IMR-90 (cell line): Measurements from ENCODE around the gene DACH1. TPM values are rescaled to one million over a fixed set of nuclear protein-coding genes. Genes with fewer than 3 reads are reported as not detected.

Source experiments
- ATAC-seq: fragments of 200-7000 bp; cut with Tn5 transposase; 2 replicates; pipeline ENCODE4 v1.9.1; 2020; ENCODE audit warnings: low read depth, mild to moderate bottlenecking, moderate library complexity
- BruUV-seq: library from RNA; stranded (reverse); fragments of 400-500 nt; replicated peaks from 2 replicates; lab custom pipeline; 2021; lab: Mats Ljungman, UMichigan
- CTCF ChIA-PET: fragments of 300-600 bp; formaldehyde crosslinking; extraction: SDS; loops from one replicate; lab custom pipeline; 2021; ENCODE audit warnings: antibody characterized with exemption; lab: Yijun Ruan, JAX
- POLR2A ChIA-PET: fragments of 300-600 bp; sonication (Branson Sonifier 250); formaldehyde crosslinking; loops from one replicate; lab custom pipeline; 2022; ENCODE audit warnings: antibody characterized with exemption; ENCODE audit not compliant: unreplicated experiment; lab: Charles Lee
- DNase-seq: peaks from one replicate; pipeline ENCODE4 v3.0.0; 2013
- H2AFZ ChIP-seq: replicated peaks from 2 replicates; pipeline ENCODE3; 2013; ENCODE audit warnings: low read length, mild to moderate bottlenecking; ENCODE audit not compliant: poor library complexity
- H2AK5ac ChIP-seq: 2 replicates; pipeline ENCODE4 v1.6.1; 2013; ENCODE audit warnings: low read depth, low read length, inconsistent platforms
- H2AK9ac ChIP-seq: replicated peaks from 2 replicates; pipeline ENCODE3; 2013; ENCODE audit warnings: mild to moderate bottlenecking, low read depth, low read length, moderate library complexity; ENCODE audit not compliant: poor library complexity
- H2BK120ac ChIP-seq: 2 replicates; pipeline ENCODE4 v1.6.1; 2013; ENCODE audit warnings: low read depth, low read length, inconsistent platforms
- H2BK15ac ChIP-seq: 3 replicates; pipeline ENCODE4 v1.6.1; 2013; ENCODE audit warnings: low read depth, low read length, inconsistent platforms
- H2BK20ac ChIP-seq: 2 replicates; pipeline ENCODE4 v1.6.1; 2013; ENCODE audit warnings: low read depth, mild to moderate bottlenecking, inconsistent platforms, low read length, moderate library complexity
- H2BK5ac ChIP-seq: 2 replicates; pipeline ENCODE4 v1.6.1; 2013; ENCODE audit warnings: mild to moderate bottlenecking, low read depth, low read length, inconsistent platforms; ENCODE audit not compliant: poor library complexity, severe bottlenecking
- H3K14ac ChIP-seq: replicated peaks from 2 replicates; pipeline ENCODE4 v1.6.1; 2013; ENCODE audit warnings: low read depth, low read length, inconsistent platforms
- H3K18ac ChIP-seq: 2 replicates; pipeline ENCODE4 v1.6.1; 2013; ENCODE audit warnings: low read depth, low read length, control low read depth
- H3K23ac ChIP-seq: 2 replicates; pipeline ENCODE4 v1.6.1; 2013; ENCODE audit warnings: low read depth, low read length, inconsistent platforms
- H3K27ac ChIP-seq: 2 replicates; pipeline ENCODE4 v1.5.1; 2013; ENCODE audit warnings: mild to moderate bottlenecking, control low read depth, low read length; ENCODE audit not compliant: insufficient read depth
- H3K27me3 ChIP-seq: 2 replicates; pipeline ENCODE4 v1.6.1; 2013; ENCODE audit warnings: low read length; ENCODE audit not compliant: control insufficient read depth, insufficient read depth
- H3K36me3 ChIP-seq: 2 replicates; pipeline ENCODE4 v1.6.1; 2013; ENCODE audit warnings: low read length, mixed read lengths; ENCODE audit not compliant: control insufficient read depth, insufficient read depth
- H3K4ac ChIP-seq: 2 replicates; pipeline ENCODE4 v1.6.1; 2013; ENCODE audit warnings: low read depth, low read length, inconsistent platforms
- H3K4me1 ChIP-seq: 2 replicates; pipeline ENCODE4 v1.6.1; 2013; ENCODE audit warnings: low read length, mixed read lengths; ENCODE audit not compliant: control insufficient read depth, insufficient read depth
- H3K4me2 ChIP-seq: 2 replicates; pipeline ENCODE4 v1.6.1; 2013; ENCODE audit warnings: low read depth, mild to moderate bottlenecking, control low read depth, low read length, moderate library complexity
- H3K4me3 ChIP-seq: 2 replicates; pipeline ENCODE4 v1.5.1; 2013; ENCODE audit warnings: low read depth, mild to moderate bottlenecking, control low read depth, low read length, moderate library complexity; ENCODE audit not compliant: insufficient read depth
- H3K56ac ChIP-seq: 2 replicates; pipeline ENCODE4 v1.6.1; 2013; ENCODE audit warnings: low read length, inconsistent platforms; ENCODE audit not compliant: insufficient read depth; ENCODE audit errors: extremely low read depth
- H3K79me1 ChIP-seq, 2 experiments: 2 replicates each; pipeline ENCODE4 v1.6.1; 2013; ENCODE audit warnings: low read length in 2 of 2, inconsistent platforms in 1 of 2, low read depth in 1 of 2
- H3K9ac ChIP-seq: 2 replicates; pipeline ENCODE4 v1.6.1; 2013; ENCODE audit warnings: low read depth, low read length, control low read depth
- H3K9me1 ChIP-seq: 2 replicates; pipeline ENCODE4 v1.6.1; 2013; ENCODE audit warnings: low read length, inconsistent platforms; ENCODE audit not compliant: insufficient read depth
- H3K9me3 ChIP-seq: 2 replicates; pipeline ENCODE4 v1.6.1; 2013; ENCODE audit warnings: low read length; ENCODE audit not compliant: control insufficient read depth, insufficient read depth
- H4K20me1 ChIP-seq: 2 replicates; pipeline ENCODE4 v1.6.1; 2013; ENCODE audit warnings: low read length, inconsistent platforms; ENCODE audit not compliant: insufficient read depth
- H4K5ac ChIP-seq: 2 replicates; pipeline ENCODE4 v1.6.1; 2013; ENCODE audit warnings: mild to moderate bottlenecking, low read depth, low read length, control low read depth
- H4K8ac ChIP-seq, 2 experiments: 2 replicates each; pipeline ENCODE4 v1.6.1; 2013; ENCODE audit warnings: low read depth in 2 of 2, low read length in 2 of 2, control low read depth in 1 of 2, inconsistent platforms in 1 of 2
- H4K91ac ChIP-seq: 2 replicates; pipeline ENCODE4 v1.6.1; 2013; ENCODE audit warnings: low read depth, low read length, inconsistent platforms; ENCODE audit not compliant: insufficient read depth
- CEBPB ChIP-seq: IDR thresholded peaks from 2 replicates; pipeline ENCODE4 v1.6.1; 2012; ENCODE audit warnings: low read depth, low read length, improper control_type of control experiment
- CHD1 ChIP-seq: IDR thresholded peaks from 2 replicates; pipeline ENCODE4 v1.6.1; 2012; ENCODE audit warnings: low read depth, low read length, improper control_type of control experiment
- ELK1 ChIP-seq: fragments of 150-350 bp; IDR thresholded peaks from 2 replicates; pipeline ENCODE4 v1.6.1; 2016; ENCODE audit warnings: low read depth, mild to moderate bottlenecking, low read length, moderate library complexity, borderline replicate concordance
- MAFK ChIP-seq: IDR thresholded peaks from 2 replicates; pipeline ENCODE4 v1.6.1; 2012; ENCODE audit warnings: low read depth, low read length, improper control_type of control experiment
- MXI1 ChIP-seq: IDR thresholded peaks from 2 replicates; pipeline ENCODE4 v1.6.1; 2012; ENCODE audit warnings: low read depth, mild to moderate bottlenecking, low read length, moderate library complexity, borderline replicate concordance
- NFE2L2 ChIP-seq: fragments of 150-350 bp; IDR thresholded peaks from 2 replicates; pipeline ENCODE4 v1.6.1; 2016; ENCODE audit warnings: low read depth, mild to moderate bottlenecking, low read length
- POLR2A ChIP-seq: IDR thresholded peaks from 2 replicates; pipeline ENCODE4 v1.6.1; 2012; ENCODE audit warnings: mild to moderate bottlenecking, low read depth, low read length
- RAD21 ChIP-seq: IDR thresholded peaks from 2 replicates; pipeline ENCODE4 v1.6.1; 2012; ENCODE audit warnings: low read length, improper control_type of control experiment
- RFX5 ChIP-seq: IDR thresholded peaks from 2 replicates; pipeline ENCODE4 v1.8.0; 2012; ENCODE audit warnings: low read depth, mild to moderate bottlenecking, low read length, moderate library complexity
- SMC3 ChIP-seq: fragments of 150-350 bp; IDR thresholded peaks from 2 replicates; pipeline ENCODE4 v1.6.1; 2016; ENCODE audit warnings: low read depth, mild to moderate bottlenecking, antibody characterized with exemption, low read length, moderate library complexity
- USF2 ChIP-seq: fragments of 150-350 bp; IDR thresholded peaks from 2 replicates; pipeline ENCODE4 v1.6.1; 2017; ENCODE audit warnings: mild to moderate bottlenecking, antibody characterized with exemption, low read length, low read depth
- WGBS, 2 experiments: methylation state at CpG; one replicate each; pipeline versions ENCODE4 v1.1.5 to v1.1.7; 2013; ENCODE audit warnings: missing lambda C conversion rate in 2 of 2; ENCODE audit not compliant: insufficient read length in 1 of 2; ENCODE audit errors: extremely low coverage in 2 of 2; 5-methylcytosine and 5-hydroxymethylcytosine counted together
- dilution Hi-C: fragments of 300-500 bp; cut with HindIII; formaldehyde crosslinking; loops from one replicate; pipeline ENCODE4 v1.14.3; 2018; ENCODE audit warnings: low sequenced_read_pairs; ENCODE audit not compliant: unreplicated experiment
- in situ Hi-C: fragments of 300-500 bp; cut with MboI; formaldehyde crosslinking; loops from 3 replicates; pipeline ENCODE4 v1.14.3; 2019; ENCODE audit warnings: low sequenced_read_pairs, inconsistent platforms, mixed read lengths
- intact Hi-C: fragments of 100-400 bp; cut with micrococcal nuclease; formaldehyde crosslinking; loops from 2 replicates; pipeline ENCODE4 v1.10.0; 2022
- polyA plus RNA-seq, 3 experiments: library from polyadenylated mRNA; depleted of rRNA; stranded (reverse); fragments of >200 nt; gene quantifications; 2 replicates each; pipeline ENCODE4 v1.2.3, GENCODE V29; 2012; ENCODE audit warnings: low replicate concordance in 1 of 3
- total RNA-seq: library from RNA; depleted of rRNA; stranded (reverse); fragments of >200 nt; gene quantifications from 2 replicates; pipeline ENCODE4 v1.2.3, GENCODE V29; 2012

Gene DACH1
- total and polyA plus RNA-seq, 2 of the 4 experiments (the other 2 are of a cell fraction) = not detected

- intact Hi-C loops = no loop called here
- WGBS, 2 experiments = no CpG with 5 or more reads among the region's 4 CpGs
- no peaks in the 10 kb centered on the region for H3K36me3 ChIP-seq
- ATAC-seq (peak; percentile 25), DNase-seq (peak; percentile 9)
- peak overlapping the region in 1 of 2 experiments; percentile 36; a peak in 2 of 4 replicates for H4K8ac ChIP-seq
- no peak overlapping the region for H3K14ac ChIP-seq
- no TSS peak for BruUV-seq
- CTCF ChIA-PET = no interaction called here
- peak overlapping the region; percentile 32 for H2BK120ac ChIP-seq
- no peaks in the 10 kb centered on the region for H3K79me1 ChIP-seq
- no peak overlapping the region for H3K4me3 ChIP-seq
- no peak overlapping the region for H3K9ac ChIP-seq
- no peaks in the 10 kb centered on the region for H3K27me3 ChIP-seq
- H3K27ac ChIP-seq = peak overlapping the region; percentile 35; the same call in 1 of the 2 replicates
- TF ChIP-seq RAD21 = no peak
- TF ChIP-seq POLR2A = no peak
- no peak for TF ChIP-seq CEBPB
- no peak for TF ChIP-seq RFX5
- no peak for TF ChIP-seq MAFK
- no peak for TF ChIP-seq USF2
- no peak for TF ChIP-seq MXI1
- no peak for TF ChIP-seq ELK1
- TF ChIP-seq NFE2L2 = no peak
- no peak for TF ChIP-seq SMC3
- TF ChIP-seq CHD1 = no peak
- H4K5ac ChIP-seq = peak overlapping the region; percentile 54
- peaks cover 6% of the 10 kb centered on the region; the same call in 1 of the 2 replicates for H3K4me1 ChIP-seq
- peaks cover 2% of the 10 kb centered on the region; the same call in 1 of the 2 replicates for H3K9me1 ChIP-seq
- no peaks in the 10 kb centered on the region for H3K9me3 ChIP-seq
- peak overlapping the region; percentile 6; the same call in 1 of the 2 replicates for H4K91ac ChIP-seq
- H3K18ac ChIP-seq = peak overlapping the region; percentile 76
- H2BK20ac ChIP-seq = peak overlapping the region; percentile 54
- H2BK5ac ChIP-seq = peak overlapping the region; percentile 3
- H2AK9ac ChIP-seq = no peak overlapping the region
- H2BK15ac ChIP-seq = no peak overlapping the region
- H2AFZ ChIP-seq = no peak overlapping the region
- H3K4ac ChIP-seq = peak overlapping the region; percentile 30; the same call in 1 of the 2 replicates
- no peaks in the 10 kb centered on the region for H4K20me1 ChIP-seq
- no peak overlapping the region for H3K4me2 ChIP-seq
- POLR2A ChIA-PET = interaction anchor here (0.6 kb wide), 1 partner anchor 141 kb away, joined by 3 read pairs; no protein-coding TSS in a partner anchor
- dilution Hi-C loops = no loop called here
- in situ Hi-C loops = no loop called here
- no peak overlapping the region; the same call in 1 of the 2 replicates for H3K56ac ChIP-seq
- H2AK5ac ChIP-seq = peak overlapping the region; percentile 0; the same call in 1 of the 2 replicates
- H3K23ac ChIP-seq = no peak overlapping the region
These were observed 240.4 kb downstream of the DACH1 start for GRCh38 chr13:71626421-71627117.
